Neural cell (in vitro differentiated cells): ENCODE results near the gene PTPRN2.

Source experiments
- CTCF ChIP-seq: fragments of 450-650 bp; IDR thresholded peaks from 2 replicates; pipeline ENCODE4 v1.5.1; 2014; ENCODE audit warnings: antibody characterized with exemption, mild to moderate bottlenecking, moderate library complexity; ENCODE audit not compliant: poor library complexity, severe bottlenecking
- EP300 ChIP-seq: fragments of 450-650 bp; conservative IDR thresholded peaks from 2 replicates; pipeline ENCODE4 v1.6.1; 2014; ENCODE audit warnings: antibody characterized with exemption, mild to moderate bottlenecking, moderate library complexity; ENCODE audit not compliant: poor library complexity, severe bottlenecking
- TF ChIP-seq, protein P1 (sequence below): IDR thresholded peaks from 2 replicates; pipeline ENCODE4 v1.6.1; 2012; ENCODE audit warnings: borderline replicate concordance

DNA sequence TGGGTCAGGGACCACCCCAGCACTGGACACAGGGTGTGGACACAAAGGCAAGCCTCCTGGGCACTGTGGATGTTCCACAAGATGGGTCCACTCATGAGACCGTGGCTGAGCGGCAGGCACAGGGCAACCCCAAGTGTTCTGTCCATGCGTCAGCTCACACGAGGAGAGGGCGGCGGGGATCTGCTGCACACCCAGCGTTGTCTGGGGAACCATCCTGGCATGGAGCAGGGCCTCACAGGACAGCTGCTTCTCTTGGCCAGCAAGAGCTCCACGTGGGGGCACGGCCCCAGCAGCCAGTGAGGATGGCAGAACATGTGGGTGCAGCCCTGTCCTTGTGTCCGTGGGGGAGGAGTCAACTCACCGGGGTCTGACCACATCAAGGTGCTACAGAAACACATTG lies 195.4 kb downstream of the PTPRN2 start:
- TF ChIP-seq CTCF: no peak
- TF ChIP-seq, protein P1, sequence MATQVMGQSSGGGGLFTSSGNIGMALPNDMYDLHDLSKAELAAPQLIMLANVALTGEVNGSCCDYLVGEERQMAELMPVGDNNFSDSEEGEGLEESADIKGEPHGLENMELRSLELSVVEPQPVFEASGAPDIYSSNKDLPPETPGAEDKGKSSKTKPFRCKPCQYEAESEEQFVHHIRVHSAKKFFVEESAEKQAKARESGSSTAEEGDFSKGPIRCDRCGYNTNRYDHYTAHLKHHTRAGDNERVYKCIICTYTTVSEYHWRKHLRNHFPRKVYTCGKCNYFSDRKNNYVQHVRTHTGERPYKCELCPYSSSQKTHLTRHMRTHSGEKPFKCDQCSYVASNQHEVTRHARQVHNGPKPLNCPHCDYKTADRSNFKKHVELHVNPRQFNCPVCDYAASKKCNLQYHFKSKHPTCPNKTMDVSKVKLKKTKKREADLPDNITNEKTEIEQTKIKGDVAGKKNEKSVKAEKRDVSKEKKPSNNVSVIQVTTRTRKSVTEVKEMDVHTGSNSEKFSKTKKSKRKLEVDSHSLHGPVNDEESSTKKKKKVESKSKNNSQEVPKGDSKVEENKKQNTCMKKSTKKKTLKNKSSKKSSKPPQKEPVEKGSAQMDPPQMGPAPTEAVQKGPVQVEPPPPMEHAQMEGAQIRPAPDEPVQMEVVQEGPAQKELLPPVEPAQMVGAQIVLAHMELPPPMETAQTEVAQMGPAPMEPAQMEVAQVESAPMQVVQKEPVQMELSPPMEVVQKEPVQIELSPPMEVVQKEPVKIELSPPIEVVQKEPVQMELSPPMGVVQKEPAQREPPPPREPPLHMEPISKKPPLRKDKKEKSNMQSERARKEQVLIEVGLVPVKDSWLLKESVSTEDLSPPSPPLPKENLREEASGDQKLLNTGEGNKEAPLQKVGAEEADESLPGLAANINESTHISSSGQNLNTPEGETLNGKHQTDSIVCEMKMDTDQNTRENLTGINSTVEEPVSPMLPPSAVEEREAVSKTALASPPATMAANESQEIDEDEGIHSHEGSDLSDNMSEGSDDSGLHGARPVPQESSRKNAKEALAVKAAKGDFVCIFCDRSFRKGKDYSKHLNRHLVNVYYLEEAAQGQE: no peak
- TF ChIP-seq EP300: no peak
